Measurements from ENCODE around the gene TNNT2. TPM values are rescaled to one million over a fixed set of nuclear protein-coding genes. Genes with fewer than 3 reads are reported as not detected.

The TNNT2 gene
- total RNA-seq, 1 experiment from 2014 or later: not detected

DNA sequence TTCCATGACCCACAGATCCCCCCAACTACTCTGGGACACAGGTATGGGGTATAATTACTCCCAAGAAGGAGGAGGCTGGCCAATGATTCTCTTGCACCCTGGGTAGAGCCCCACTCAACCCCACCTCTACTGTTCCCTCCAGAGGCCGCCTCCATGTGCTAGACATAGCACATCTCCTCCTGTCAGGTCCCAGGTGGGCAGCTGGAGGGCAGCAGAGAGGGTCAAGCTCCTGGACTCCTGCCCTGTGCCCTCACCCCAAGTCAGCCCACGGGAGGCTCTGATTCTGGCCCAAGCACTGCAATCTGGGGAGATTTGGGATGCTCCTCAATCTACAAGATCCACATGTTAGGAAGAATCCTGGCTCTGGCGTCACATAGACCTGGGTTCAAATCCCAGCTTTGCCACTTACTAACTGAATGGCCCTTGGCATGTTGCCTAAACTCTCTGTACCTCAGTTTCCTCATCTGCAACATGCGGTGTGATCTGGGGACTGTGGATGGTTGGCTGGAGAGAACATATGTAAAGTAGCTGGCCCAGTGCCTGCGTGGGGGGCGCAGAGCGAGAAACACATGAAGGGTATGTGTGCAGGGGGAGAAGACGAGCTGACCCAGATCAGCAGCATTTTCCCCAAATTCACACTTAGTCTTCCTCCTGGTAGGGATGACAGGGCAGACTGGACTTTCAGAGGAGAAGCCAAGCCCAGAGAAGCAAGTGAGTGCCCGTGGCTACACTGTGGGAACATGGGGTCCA lies 23.2 kb downstream of the TNNT2 start:
- no peak for DNase-seq (ENCODE audit: low read depth in 1 of 2, low spot score in 2 of 2)
- Histone ChIP-seq H3K27me3 (replicated peaks) (0 out of 2 replicates have a peak, but pooled peaks cover 3% of the 10 kb centered on the region), H3K27ac (no peak overlapping the region), H3K36me3 (no peaks in the 10 kb centered on the region), H3K9me3 (replicated peaks) (no peaks in the 10 kb centered on the region), H3K4me1 (replicated peaks) (peaks cover 3% of the 10 kb centered on the region; the same call in 1 of the 2 replicates), H3K4me3 (no peak overlapping the region)

DNA sequence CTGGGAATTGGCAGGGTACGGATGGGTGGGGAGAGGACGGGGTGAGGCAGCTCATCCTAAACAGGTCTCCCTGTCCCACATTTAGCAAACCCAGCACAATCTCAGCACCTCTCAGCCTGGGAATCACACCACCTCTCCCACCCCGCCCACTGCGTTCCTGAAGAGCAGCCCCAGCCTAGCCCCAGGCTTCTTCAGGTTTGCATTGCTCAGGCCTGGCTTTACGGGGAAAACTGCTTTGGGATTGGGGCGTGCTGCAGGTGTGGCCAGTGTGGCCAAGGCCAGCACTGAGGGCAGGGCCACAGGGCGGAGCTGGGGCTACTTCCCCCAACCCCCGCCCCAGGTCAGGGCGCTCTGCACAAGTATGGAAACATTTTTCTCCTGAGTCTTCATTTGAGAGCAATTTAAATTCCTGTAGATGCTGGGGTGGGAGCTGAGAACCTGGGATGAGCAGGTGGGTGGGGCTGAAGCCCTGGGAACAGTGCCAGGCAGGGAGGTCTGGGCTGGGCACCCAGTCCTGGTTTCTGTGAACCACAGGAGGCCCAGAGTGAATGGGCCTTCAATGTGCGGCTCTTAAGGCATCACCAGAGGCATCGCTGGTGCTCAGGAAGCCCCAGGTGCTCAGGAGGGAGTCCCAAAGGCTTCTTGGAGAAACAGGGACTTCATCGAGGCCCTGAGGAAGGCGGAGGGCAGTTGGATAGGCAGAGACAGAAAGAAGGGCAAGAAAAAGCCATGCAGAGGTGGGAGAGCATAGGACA lies 24.1 kb downstream of the TNNT2 start:
- Histone ChIP-seq H3K27me3 (replicated peaks) (0 out of 2 replicates have a peak, but pooled peaks cover 4% of the 10 kb centered on the region), H3K4me3 (no peak overlapping the region)

DNA sequence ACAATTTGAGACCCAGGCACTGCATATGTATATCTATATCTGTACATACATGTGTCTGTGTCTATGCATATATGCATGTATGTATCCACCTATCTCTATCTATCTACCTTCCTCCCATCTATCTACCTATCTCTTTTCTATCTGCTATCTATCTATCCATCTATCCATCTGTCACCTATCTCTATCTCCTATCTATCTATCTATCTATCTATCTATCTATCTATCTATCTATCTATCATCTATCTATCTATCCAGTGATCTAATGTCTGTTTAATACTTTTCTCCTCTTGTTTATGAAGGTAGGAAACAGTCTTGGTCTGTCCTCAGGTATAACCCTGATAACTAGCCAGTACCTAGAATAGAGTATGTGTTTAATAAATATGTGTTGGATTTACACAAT lies 25.9 kb downstream of the TNNT2 start:
- Histone ChIP-seq H3K4me1 (replicated peaks) (no peaks in the 10 kb centered on the region), H3K27me3 (replicated peaks) (0 out of 2 replicates have a peak, but pooled peaks cover 7% of the 10 kb centered on the region), H3K9me3 (replicated peaks) (no peaks in the 10 kb centered on the region), H3K27ac (no peak overlapping the region), H3K36me3 (no peaks in the 10 kb centered on the region), H3K4me3 (no peak overlapping the region)
- no peak for DNase-seq (ENCODE audit: low read depth in 1 of 2, low spot score in 2 of 2)

More for the DNA sequence above, 24.1 kb downstream of the TNNT2 start:
- DNase-seq (ENCODE audit: low read depth in 1 of 2, low spot score in 2 of 2): no peak
- H3K27ac ChIP-seq: no peak overlapping the region
- no peaks in the 10 kb centered on the region; the same call in 1 of the 2 replicates for H3K4me1 ChIP-seq (replicated peaks)
- no peaks in the 10 kb centered on the region for H3K36me3 ChIP-seq
- H3K9me3 ChIP-seq (replicated peaks): no peaks in the 10 kb centered on the region

DNA sequence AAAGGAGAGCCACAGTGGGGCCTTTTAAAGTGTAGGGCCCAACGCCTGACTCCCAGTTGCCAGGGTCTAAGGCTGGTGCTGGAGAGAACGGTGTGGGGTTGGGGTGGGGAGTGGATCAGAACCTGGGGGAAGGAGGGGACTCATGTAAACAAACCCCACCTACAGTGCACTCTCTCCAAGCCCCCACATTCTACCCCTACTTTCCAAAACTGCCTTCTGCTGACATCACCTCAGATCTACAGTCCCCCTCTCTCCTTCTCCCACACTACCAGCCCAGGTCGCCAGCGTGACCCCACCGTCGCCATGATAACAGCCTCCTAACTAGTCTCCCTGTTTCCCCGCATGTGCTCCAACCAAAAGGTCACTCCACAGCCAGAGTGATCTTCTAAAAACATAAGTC lies 26.6 kb downstream of the TNNT2 start:
- Histone ChIP-seq H3K4me3 (no peak overlapping the region), H3K36me3 (no peaks in the 10 kb centered on the region), H3K27ac (no peak overlapping the region), H3K9me3 (replicated peaks) (no peaks in the 10 kb centered on the region), H3K4me1 (replicated peaks) (no peaks in the 10 kb centered on the region), H3K27me3 (replicated peaks) (0 out of 2 replicates have a peak, but pooled peaks cover 7% of the 10 kb centered on the region)
- no peak for DNase-seq (ENCODE audit: low read depth in 1 of 2, low spot score in 2 of 2)

DNA sequence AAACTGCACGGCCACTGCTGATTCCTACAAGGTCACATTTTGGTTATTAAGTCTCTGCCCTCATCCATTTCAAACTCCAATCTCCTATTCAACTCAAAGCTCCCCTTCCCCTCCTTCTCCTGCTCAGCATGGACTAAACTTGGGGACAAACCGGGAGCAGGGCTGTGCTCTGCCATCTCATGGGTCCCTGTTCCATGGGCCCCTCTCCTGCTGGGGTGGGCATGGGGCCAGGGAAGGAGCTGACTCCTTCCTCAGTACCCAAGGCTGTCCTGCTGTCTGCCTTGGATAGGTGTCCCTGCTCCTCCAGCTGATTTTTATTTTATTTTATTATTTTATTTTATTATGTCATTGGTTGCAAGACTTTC lies 27.1 kb downstream of the TNNT2 start:
- H3K27me3 ChIP-seq (replicated peaks): 0 out of 2 replicates have a peak, but pooled peaks cover 7% of the 10 kb centered on the region
- no peaks in the 10 kb centered on the region for H3K9me3 ChIP-seq (replicated peaks)
- DNase-seq (ENCODE audit: low read depth in 1 of 2, low spot score in 2 of 2): no peak
- no peaks in the 10 kb centered on the region for H3K36me3 ChIP-seq
- H3K4me3 ChIP-seq: no peak overlapping the region
- H3K27ac ChIP-seq: no peak overlapping the region
- no peaks in the 10 kb centered on the region for H3K4me1 ChIP-seq (replicated peaks)

DNA sequence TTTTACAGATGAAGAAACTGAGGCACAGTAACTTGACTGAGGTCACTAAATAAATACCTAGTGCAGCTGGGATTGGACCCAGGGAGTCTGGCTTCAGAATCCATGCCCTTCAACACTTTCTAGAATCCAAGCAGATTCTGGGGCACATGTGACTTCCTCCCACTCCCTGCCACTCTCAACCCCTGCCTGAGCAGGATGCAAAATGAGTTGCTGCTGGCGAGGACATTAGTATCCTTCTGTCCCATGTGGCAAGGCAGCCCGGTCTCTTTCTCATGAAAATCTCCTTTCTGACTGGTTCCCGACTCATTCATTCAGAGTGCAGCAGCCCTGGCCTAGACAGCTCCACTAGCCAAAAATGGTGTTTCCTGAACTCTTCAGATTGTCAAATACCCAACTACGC lies 28.4 kb downstream of the TNNT2 start:
- Histone ChIP-seq H3K27me3 (replicated peaks) (0 out of 2 replicates have a peak, but pooled peaks cover 7% of the 10 kb centered on the region), H3K27ac (no peak overlapping the region), H3K36me3 (no peaks in the 10 kb centered on the region), H3K9me3 (replicated peaks) (no peaks in the 10 kb centered on the region), H3K4me3 (no peak overlapping the region), H3K4me1 (replicated peaks) (no peaks in the 10 kb centered on the region)
- no peak for DNase-seq (ENCODE audit: low read depth in 1 of 2, low spot score in 2 of 2)

DNA sequence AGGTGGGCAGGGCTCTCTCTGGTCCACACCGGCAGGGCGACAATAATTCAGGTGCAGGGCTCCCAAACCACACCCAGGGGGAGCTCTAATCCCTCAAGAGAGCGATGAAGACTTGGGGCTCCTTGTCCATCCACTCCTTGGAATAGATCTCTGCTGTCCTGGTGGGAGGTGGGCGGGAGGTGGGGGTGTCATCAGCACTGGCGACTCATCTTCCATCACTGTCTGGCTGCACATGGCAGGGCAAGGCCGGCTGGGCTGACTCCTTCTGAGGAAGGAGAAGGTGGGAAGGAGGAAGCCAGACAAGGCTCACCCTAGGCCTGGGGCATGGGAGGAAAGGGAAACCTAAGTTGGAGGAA lies 29.3 kb downstream of the TNNT2 start:
- peaks cover 7% of the 10 kb centered on the region; the same call in 1 of the 2 replicates for H3K27me3 ChIP-seq (replicated peaks)
- peak in 1 of 2 experiments; percentile 28 for DNase-seq (ENCODE audit: low read depth in 1 of 2, low spot score in 2 of 2)

DNA sequence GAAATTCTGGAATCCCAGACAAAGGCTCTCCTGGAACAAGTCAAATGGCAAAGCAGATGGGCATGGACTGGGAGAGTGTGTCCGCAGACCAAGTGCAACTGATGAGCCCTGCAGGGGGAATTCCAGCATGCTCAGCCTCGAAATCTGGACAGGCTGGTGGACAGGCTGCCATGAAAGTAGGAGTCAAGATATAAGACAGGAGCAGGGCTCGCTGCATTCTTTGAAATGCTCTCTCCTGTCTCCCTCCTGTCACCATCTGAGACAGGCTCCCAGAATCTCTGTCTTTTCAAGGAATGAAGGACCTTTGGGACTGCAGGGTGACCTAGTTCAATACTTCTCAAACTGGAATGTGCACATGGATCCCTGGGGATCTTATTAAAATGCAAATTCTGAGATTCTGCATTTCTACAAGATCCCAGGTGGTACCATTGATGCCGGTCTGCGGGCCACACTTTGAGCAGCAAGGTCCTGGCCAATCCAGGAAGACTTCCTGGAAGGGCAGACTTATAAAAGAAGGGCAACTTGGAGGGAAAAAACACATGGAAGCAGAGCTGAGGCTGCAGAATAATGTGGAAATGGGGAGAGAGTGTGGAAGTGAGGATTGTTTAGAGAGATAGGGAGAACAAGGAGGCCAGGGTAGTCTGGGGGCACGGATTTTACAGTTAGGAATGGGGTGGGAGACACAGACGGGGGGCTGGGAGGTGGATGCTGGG lies 29.8 kb downstream of the TNNT2 start:
- Histone ChIP-seq H3K4me3 (no peak overlapping the region), H3K36me3 (no peaks in the 10 kb centered on the region), H3K27me3 (replicated peaks) (peaks cover 4% of the 10 kb centered on the region; the same call in 1 of the 2 replicates), H3K4me1 (replicated peaks) (no peaks in the 10 kb centered on the region), H3K27ac (no peak overlapping the region), H3K9me3 (replicated peaks) (peaks cover 3% of the 10 kb centered on the region; the same call in 1 of the 2 replicates)
- DNase-seq (ENCODE audit: low read depth in 1 of 2, low spot score in 2 of 2): no peak

More for the DNA sequence above, 29.3 kb downstream of the TNNT2 start:
- Histone ChIP-seq H3K27ac (no peak overlapping the region), H3K4me1 (replicated peaks) (no peaks in the 10 kb centered on the region), H3K36me3 (no peaks in the 10 kb centered on the region), H3K4me3 (no peak overlapping the region), H3K9me3 (replicated peaks) (no peaks in the 10 kb centered on the region)

DNA sequence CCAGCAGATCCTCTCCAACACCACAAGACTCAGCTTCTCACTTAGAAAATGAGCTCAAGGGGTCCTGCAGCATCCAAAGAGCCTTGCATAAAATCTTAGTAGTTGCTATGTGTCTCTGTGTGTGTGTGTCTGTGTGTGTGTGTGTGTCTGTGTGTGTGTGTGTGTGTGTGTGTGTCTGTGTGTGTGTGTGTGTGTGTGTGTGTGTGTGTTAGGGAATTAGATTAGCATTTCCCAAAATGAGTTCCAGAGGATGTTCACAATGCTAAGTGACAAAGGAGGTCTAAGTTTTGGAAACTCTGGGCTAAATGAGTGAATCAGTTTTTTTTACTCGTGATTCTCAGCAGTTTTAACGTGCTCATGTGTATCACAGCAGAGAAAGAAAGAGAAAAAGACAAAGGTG lies 30.5 kb downstream of the TNNT2 start:
- Histone ChIP-seq H3K9me3 (replicated peaks) (peaks cover 6% of the 10 kb centered on the region; the same call in 1 of the 2 replicates), H3K36me3 (no peaks in the 10 kb centered on the region), H3K4me3 (no peak overlapping the region), H3K27me3 (replicated peaks) (peaks cover 4% of the 10 kb centered on the region; the same call in 1 of the 2 replicates), H3K27ac (no peak overlapping the region), H3K4me1 (replicated peaks) (no peaks in the 10 kb centered on the region)
- DNase-seq (ENCODE audit: low read depth in 1 of 2, low spot score in 2 of 2): no peak

DNA sequence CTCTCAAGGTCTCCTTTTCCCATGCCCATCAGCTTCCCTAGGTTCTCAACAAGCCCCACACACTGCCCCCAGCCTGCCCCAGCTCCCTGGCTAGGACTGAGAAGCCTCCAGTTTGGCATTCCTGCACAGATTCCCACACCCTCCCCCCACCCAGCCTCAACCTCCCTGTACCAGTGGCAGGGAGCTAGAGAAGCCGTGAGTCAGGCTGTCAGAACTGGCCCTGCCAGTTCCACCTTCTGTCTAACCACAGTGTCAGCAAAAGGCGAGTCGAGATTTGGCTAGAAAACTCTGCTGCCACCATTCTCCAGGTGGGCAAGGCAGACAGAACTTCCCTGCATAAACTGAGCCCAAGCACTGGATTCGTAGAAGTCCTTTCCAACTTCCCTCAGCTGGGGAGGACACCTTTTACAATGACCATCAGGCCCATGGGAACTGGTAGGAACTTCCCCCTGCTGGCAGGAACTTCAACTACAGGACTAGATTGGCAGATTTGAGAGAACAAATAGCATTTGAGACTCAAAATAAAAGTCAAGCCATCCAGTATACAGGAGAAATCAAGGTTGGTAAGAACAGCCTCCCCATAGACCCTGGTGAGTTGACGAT lies 31.0 kb downstream of the TNNT2 start:
- DNase-seq (ENCODE audit: low read depth in 1 of 2, low spot score in 2 of 2): peak in 1 of 2 experiments; percentile 28
- H3K27me3 ChIP-seq (replicated peaks): peaks cover 4% of the 10 kb centered on the region; the same call in 1 of the 2 replicates
- no peak overlapping the region for H3K4me3 ChIP-seq
- H3K36me3 ChIP-seq: no peaks in the 10 kb centered on the region
- no peak overlapping the region for H3K27ac ChIP-seq
- no peaks in the 10 kb centered on the region for H3K4me1 ChIP-seq (replicated peaks)
- peaks cover 6% of the 10 kb centered on the region; the same call in 1 of the 2 replicates for H3K9me3 ChIP-seq (replicated peaks)

DNA sequence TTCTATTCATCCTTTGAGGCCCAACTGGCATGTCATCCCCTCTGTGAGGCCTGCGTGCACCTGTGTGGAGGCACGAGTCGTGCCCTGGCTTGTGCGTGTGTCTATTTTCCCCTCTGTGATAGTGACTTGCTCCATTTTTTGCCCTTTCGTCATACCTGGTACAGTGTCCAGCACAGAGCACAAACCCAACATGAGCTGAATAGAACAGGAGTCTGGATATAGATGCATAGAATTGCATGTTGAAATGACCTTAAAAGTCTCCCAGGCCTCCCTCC lies 32.5 kb downstream of the TNNT2 start:
- Histone ChIP-seq H3K9me3 (replicated peaks) (peaks cover 6% of the 10 kb centered on the region; the same call in 1 of the 2 replicates), H3K36me3 (no peaks in the 10 kb centered on the region), H3K27ac (no peak overlapping the region), H3K27me3 (replicated peaks) (peaks cover 5% of the 10 kb centered on the region; the same call in 1 of the 2 replicates), H3K4me1 (replicated peaks) (no peaks in the 10 kb centered on the region), H3K4me3 (no peak overlapping the region)
- no peak for DNase-seq (ENCODE audit: low read depth in 1 of 2, low spot score in 2 of 2)

DNA sequence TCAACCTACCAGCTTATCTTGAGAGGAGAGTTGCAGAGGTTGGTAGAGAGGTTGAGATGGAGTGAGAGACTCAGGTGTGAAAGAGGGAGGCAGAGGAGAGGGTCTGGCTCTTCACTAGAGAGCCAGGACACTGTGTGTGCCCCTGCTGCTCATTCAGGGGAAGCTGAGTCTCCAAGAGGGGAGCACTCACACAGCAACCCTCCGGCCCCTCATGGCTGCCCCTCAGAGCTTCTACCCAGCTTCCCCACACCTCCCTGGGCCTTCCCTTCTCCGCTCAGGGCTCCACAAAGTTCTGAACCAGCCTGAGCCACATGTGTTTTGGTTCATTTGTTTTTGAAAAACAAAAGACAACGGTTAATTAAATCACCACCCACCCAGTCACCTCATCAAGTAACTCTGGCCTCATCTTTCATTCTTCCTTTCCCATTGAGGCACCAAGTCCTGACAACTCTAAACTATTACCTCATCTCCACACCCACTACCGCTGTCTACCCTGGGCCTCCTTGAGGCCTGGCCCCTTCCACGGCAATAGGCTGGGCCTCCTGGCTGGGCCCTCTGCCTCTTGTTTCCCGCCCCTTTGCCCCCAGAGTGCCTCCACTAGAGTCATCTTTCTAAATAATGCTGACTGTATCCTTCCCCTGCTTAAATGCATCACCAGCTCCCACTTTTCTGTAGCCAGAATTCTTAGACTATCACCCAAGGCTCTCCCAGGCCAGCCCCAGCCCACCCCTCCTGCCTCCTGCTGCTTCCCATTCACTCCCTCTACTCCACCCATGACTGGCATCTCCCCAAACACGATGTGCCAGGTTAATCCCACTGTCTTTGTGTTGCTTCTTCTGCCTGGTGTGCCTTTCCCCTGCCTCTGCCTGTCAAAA lies 33.0 kb downstream of the TNNT2 start:
- H3K27me3 ChIP-seq (replicated peaks): peaks cover 6% of the 10 kb centered on the region; the same call in 1 of the 2 replicates
- peaks cover 6% of the 10 kb centered on the region; the same call in 1 of the 2 replicates for H3K9me3 ChIP-seq (replicated peaks)
- H3K4me3 ChIP-seq: no peak overlapping the region
- no peaks in the 10 kb centered on the region for H3K4me1 ChIP-seq (replicated peaks)
- DNase-seq (ENCODE audit: low read depth in 1 of 2, low spot score in 2 of 2): no peak
- H3K27ac ChIP-seq: no peak overlapping the region
- H3K36me3 ChIP-seq: no peaks in the 10 kb centered on the region
